ENCODE data around the gene PSMD13.

Gene PSMD13

DNA sequence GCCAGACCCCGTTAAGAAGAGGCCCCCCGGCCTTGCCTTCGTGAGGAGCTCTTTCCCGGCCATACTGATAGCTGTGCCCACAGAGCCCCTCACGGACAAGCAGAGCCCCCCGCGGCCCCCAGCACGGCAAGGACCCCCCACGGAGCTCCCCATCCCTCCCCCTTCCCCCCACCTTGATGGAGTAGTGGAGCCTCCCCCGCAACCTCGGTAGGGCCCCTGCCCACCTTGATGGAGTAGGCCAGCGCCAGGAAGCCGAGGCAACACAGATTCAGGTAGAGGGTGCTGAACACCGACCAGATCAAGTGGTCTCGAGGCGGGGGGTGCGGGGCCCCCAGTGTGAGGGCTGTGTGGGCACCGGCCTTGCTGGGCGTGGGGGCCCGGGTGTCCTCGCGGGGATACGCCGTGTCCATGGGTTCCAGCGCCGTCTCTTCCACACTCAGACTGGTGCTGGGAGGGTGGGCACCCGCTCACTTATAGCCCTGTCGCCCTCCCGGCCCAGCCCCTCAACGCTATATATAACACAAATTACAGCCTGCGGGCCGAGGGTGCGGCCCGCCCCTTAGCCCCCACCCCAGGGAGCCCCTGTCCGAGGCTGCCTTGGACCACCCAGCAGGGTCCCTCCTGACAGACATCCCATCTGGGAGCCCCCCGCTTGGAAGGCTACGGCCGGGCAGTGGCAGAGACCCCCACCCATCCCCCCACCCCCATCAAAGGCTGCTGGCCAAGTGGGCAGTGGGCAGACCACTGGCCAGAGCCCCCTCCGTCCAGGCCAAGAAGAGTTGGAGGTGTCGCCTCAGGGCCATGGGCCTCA, 62.5 kb downstream of the PSMD13 start, which contains the start of gene IFITM5:
Gene IFITM5 (minus strand): TSS at position 446 of the 811 bp plus-strand sequence. CDS start 36 bp downstream, at position 410.
- peaks cover 6% of the 10 kb centered on the region; the same call in 1 of the 2 replicates for H3K27me3 ChIP-seq (ENCODE audit: control insufficient read depth, low read length)
- no peaks in the 10 kb centered on the region for H3K9me3 ChIP-seq (ENCODE audit: control insufficient read depth, insufficient read depth, low read length)
- no peaks in the 10 kb centered on the region for H4K20me1 ChIP-seq (ENCODE audit: control insufficient read depth, insufficient read depth, low read depth, low read length)
- H3F3A ChIP-seq (ENCODE audit: control insufficient read depth, insufficient read depth) = peaks cover 3% of the 10 kb centered on the region; the same call in 1 of the 2 replicates
- TF ChIP-seq, protein P1, sequence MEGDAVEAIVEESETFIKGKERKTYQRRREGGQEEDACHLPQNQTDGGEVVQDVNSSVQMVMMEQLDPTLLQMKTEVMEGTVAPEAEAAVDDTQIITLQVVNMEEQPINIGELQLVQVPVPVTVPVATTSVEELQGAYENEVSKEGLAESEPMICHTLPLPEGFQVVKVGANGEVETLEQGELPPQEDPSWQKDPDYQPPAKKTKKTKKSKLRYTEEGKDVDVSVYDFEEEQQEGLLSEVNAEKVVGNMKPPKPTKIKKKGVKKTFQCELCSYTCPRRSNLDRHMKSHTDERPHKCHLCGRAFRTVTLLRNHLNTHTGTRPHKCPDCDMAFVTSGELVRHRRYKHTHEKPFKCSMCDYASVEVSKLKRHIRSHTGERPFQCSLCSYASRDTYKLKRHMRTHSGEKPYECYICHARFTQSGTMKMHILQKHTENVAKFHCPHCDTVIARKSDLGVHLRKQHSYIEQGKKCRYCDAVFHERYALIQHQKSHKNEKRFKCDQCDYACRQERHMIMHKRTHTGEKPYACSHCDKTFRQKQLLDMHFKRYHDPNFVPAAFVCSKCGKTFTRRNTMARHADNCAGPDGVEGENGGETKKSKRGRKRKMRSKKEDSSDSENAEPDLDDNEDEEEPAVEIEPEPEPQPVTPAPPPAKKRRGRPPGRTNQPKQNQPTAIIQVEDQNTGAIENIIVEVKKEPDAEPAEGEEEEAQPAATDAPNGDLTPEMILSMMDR (IDR thresholded peaks at IDR 0.05; ENCODE audit: low read depth, low read length, poor library complexity, severe bottlenecking) = no peak
- TF ChIP-seq EZH2phosphoT487 (IDR thresholded peaks at IDR 0.05; ENCODE audit: borderline replicate concordance, low read length) = no peak
- H3K4me2 ChIP-seq (ENCODE audit: low read length) = no peak within 1 kb of the TSS
- no peak within 1 kb of the TSS for H3K4me3 ChIP-seq (ENCODE audit: low read length)
- no peaks in the 10 kb centered on the region for H3K9me2 ChIP-seq (replicated peaks; ENCODE audit: control insufficient read depth, low read length)
- H3K27ac ChIP-seq (ENCODE audit: low read depth, low read length) = no peak within 1 kb of the TSS
- H3K4me1 ChIP-seq (ENCODE audit: control insufficient read depth, low read length) = peaks cover 13% of the 10 kb centered on the region
- H3K36me3 ChIP-seq (ENCODE audit: control insufficient read depth, low read length) = no peaks in the 10 kb centered on the region
- no peaks in the 10 kb centered on the region for H3K79me2 ChIP-seq (ENCODE audit: control insufficient read depth, low read length)

DNA sequence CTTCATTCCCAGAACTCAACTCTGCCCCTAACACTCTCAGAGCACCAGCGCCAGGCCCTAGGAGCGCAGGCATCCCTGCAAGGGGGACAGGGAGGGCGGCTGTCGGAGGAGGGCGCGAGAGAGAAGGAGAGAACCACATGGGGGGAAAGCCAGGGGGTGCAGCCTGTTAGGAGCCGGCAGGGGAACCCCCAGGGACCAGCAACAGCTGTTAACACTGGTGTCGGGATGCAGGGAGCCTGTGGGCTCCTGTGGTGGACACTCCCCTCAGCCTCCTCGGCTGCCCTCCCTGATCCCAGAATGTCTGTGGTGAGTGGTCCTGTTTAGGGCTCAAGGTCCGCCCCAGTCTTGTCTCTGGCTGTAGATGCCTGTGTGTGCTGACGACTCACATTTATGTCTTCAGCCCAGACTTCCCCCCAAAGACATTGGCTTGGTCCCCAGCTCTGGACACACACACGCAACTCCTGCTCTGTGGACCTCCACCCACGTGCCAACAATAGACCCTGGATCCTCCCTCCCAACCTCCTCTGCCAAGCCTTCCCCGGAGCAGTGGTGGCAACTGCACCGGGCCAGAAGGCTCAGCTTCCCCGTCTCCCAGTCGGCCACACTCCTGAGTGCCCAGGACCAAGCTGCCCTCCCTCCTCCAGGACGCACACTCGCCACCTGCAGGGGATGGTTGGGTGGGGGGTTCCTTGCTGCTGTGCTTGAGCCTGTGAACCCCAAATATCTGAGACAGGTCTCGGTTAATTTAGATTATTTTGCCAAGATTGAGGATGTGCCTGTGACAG, 63.4 kb downstream of the PSMD13 start:
- peaks cover 18% of the 10 kb centered on the region for H3K4me1 ChIP-seq (ENCODE audit: control insufficient read depth, low read length)
- H3K36me3 ChIP-seq (ENCODE audit: control insufficient read depth, low read length) = no peaks in the 10 kb centered on the region
- no peaks in the 10 kb centered on the region for H4K20me1 ChIP-seq (ENCODE audit: control insufficient read depth, insufficient read depth, low read depth, low read length)
- H3K4me3 ChIP-seq (ENCODE audit: low read length) = no peak overlapping the region
- peaks cover 6% of the 10 kb centered on the region; the same call in 1 of the 2 replicates for H3K27me3 ChIP-seq (ENCODE audit: control insufficient read depth, low read length)
- H3K79me2 ChIP-seq (ENCODE audit: control insufficient read depth, low read length) = no peaks in the 10 kb centered on the region
- H3K4me2 ChIP-seq (ENCODE audit: low read length) = no peak overlapping the region
- H3K9me3 ChIP-seq (ENCODE audit: control insufficient read depth, insufficient read depth, low read length) = no peaks in the 10 kb centered on the region
- no peaks in the 10 kb centered on the region for H3K9me2 ChIP-seq (replicated peaks; ENCODE audit: control insufficient read depth, low read length)
- H3F3A ChIP-seq (ENCODE audit: control insufficient read depth, insufficient read depth) = peaks cover 3% of the 10 kb centered on the region; the same call in 1 of the 2 replicates
- TF ChIP-seq, protein P1 (IDR thresholded peaks at IDR 0.05; ENCODE audit: low read depth, low read length, poor library complexity, severe bottlenecking) = no peak
- no peak for TF ChIP-seq EZH2phosphoT487 (IDR thresholded peaks at IDR 0.05; ENCODE audit: borderline replicate concordance, low read length)
- H3K27ac ChIP-seq (ENCODE audit: low read depth, low read length) = no peak overlapping the region
